ENCODE data around the gene SLIRP.

DNA sequence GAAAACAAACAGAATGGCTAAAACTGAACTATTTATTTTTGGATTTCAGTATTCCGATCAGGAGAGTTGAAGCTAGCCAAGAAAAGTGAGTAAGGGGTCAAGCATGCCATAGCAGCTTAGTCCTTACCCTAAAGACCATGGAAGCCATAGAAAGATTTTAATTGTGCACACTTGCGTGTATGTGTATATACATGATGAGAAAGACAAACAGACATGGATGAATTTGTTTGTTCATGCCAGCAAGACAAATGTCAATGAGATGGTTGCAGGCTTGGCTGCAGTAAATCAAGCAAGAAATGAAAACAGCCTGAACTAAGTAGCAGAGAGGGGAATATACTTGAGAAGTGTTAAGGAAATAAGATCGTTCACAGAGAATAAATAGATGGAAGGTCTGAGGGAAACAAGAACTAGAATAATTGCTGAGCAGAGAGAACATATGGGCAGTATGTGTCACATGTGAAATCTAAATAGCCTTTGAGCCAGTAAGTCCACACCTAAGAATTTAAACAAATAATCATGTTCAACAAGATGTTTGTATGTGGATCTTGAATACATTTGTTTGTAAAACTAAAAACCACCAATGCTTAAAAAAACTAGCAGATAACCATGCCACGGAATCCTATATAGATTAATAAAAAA lies 38.3 kb downstream of the SLIRP start:
- TF ChIP-seq, protein P1, sequence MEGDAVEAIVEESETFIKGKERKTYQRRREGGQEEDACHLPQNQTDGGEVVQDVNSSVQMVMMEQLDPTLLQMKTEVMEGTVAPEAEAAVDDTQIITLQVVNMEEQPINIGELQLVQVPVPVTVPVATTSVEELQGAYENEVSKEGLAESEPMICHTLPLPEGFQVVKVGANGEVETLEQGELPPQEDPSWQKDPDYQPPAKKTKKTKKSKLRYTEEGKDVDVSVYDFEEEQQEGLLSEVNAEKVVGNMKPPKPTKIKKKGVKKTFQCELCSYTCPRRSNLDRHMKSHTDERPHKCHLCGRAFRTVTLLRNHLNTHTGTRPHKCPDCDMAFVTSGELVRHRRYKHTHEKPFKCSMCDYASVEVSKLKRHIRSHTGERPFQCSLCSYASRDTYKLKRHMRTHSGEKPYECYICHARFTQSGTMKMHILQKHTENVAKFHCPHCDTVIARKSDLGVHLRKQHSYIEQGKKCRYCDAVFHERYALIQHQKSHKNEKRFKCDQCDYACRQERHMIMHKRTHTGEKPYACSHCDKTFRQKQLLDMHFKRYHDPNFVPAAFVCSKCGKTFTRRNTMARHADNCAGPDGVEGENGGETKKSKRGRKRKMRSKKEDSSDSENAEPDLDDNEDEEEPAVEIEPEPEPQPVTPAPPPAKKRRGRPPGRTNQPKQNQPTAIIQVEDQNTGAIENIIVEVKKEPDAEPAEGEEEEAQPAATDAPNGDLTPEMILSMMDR (IDR thresholded peaks at IDR 0.05; ENCODE audit: borderline replicate concordance, extremely low read depth, low read length, poor library complexity, severe bottlenecking) = no peak
- TF ChIP-seq EZH2 (IDR thresholded peaks at IDR 0.05; ENCODE audit: borderline replicate concordance, low read depth, low read length, severe bottlenecking) = no peak
